Hepatocyte (in vitro differentiated cells): Measurements from ENCODE around the gene ANKFN1.

Experiments used
- EZH2 ChIP-seq: fragments of 200-600 bp; sonication (generic); IDR thresholded peaks from 2 replicates; pipeline ENCODE4 v1.6.1; 2016; ENCODE audit warnings: antibody characterized with exemption, mild to moderate bottlenecking, borderline replicate concordance
- TF ChIP-seq, protein P1 (sequence below): fragments of 200-600 bp; sonication (generic); IDR thresholded peaks from 2 replicates; pipeline ENCODE4 v1.5.1; 2016; ENCODE audit warnings: antibody characterized with exemption, mild to moderate bottlenecking; ENCODE audit not compliant: poor library complexity

- TF ChIP-seq, protein P1, sequence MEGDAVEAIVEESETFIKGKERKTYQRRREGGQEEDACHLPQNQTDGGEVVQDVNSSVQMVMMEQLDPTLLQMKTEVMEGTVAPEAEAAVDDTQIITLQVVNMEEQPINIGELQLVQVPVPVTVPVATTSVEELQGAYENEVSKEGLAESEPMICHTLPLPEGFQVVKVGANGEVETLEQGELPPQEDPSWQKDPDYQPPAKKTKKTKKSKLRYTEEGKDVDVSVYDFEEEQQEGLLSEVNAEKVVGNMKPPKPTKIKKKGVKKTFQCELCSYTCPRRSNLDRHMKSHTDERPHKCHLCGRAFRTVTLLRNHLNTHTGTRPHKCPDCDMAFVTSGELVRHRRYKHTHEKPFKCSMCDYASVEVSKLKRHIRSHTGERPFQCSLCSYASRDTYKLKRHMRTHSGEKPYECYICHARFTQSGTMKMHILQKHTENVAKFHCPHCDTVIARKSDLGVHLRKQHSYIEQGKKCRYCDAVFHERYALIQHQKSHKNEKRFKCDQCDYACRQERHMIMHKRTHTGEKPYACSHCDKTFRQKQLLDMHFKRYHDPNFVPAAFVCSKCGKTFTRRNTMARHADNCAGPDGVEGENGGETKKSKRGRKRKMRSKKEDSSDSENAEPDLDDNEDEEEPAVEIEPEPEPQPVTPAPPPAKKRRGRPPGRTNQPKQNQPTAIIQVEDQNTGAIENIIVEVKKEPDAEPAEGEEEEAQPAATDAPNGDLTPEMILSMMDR = peak; percentile 41
- TF ChIP-seq EZH2 = no peak
Measured at GRCh38 chr17:56499799-56500388, 346.6 kb downstream of the ANKFN1 start.
